ENCODE data around the gene DCAF12L1.

The DCAF12L1 gene

DNA sequence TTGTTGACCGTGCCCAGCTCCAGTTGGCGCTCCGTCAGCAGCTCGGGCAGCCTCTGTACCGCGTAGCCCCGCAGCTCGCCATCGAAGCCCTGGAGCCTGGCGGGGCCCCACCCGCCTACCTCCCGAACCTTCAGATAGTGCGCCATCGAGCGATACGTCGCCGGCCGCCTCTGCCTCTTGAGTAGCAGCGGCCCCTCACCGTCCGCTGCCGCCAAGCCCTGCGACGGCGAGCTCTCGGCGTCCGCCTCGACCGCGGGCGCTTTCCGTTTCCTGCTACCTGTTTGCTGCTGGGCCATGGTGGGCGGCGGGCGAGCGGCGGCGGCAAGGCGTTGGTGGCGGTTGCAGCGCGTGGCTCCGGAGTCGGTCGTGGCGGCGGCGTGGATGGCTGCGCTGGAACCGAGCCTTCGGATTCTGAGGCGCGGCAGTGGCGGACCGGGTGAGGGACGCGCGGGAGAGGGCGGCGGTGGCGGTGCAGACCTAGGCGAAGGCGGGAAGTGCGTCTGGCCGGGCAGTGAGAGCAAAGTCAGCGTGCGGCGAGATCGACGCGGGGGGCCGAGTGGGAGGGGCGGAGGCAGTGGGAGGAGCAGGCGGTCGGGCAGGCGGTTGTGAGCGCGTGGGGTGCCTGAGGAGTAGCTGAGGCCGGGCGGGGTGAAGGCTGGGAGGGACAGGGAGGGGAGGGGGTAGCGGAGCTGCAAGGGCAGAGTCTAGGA, at the start of gene DCAF12L1:
Gene DCAF12L1, minus strand, starts transcription at position 502 of the 710 bp plus-strand sequence. Its CDS starts 206 bp downstream, at position 296.
- Histone ChIP-seq H3K36me3 (ENCODE audit: control insufficient read depth, insufficient read depth, low read length) (no peaks in the 10 kb centered on the region), H3K4me3 (ENCODE audit: low read depth, low read length) (peak within 1 kb of the TSS; percentile 60), H3K27me3 (ENCODE audit: control insufficient read depth, insufficient read depth, low read length) (peaks cover 43% of the 10 kb centered on the region), H3K9ac (ENCODE audit: low read length) (peak within 1 kb of the TSS; percentile 35), H3K27ac (ENCODE audit: low read depth, low read length) (no peak within 1 kb of the TSS), H3K4me1 (ENCODE audit: control insufficient read depth, insufficient read depth, low read length) (no peaks in the 10 kb centered on the region), H3K9me3 (ENCODE audit: control insufficient read depth, insufficient read depth, low read depth, low read length) (no peaks in the 10 kb centered on the region)

DNA sequence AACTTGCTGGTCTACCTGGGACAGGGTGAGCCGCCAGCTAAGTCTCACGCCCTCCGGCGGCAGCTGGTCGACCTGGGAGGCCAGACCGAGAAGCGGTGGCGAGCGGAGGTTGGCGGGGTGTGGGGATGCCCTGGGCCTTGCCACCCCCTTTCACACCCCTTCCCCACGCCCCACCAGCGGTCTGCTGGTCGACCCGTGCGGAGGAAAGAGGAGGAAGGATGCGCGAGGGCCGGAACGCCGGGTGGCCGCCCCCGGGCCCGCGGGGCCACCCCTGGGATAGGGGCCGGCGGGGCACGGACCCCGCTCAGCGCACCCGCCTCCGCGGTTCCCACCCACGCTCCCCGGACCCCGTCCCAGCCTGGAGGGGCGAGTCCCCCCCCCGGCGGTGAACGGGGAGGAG, 28.3 kb upstream of the DCAF12L1 start:
- no peak overlapping the region for H3K27ac ChIP-seq (ENCODE audit: low read depth, low read length)
- no peaks in the 10 kb centered on the region for H3K36me3 ChIP-seq (ENCODE audit: control insufficient read depth, insufficient read depth, low read length)
- H3K27me3 ChIP-seq (ENCODE audit: control insufficient read depth, insufficient read depth, low read length), result no peaks in the 10 kb centered on the region; the same call in 1 of the 2 replicates
- no peaks in the 10 kb centered on the region for H3K9me3 ChIP-seq (ENCODE audit: control insufficient read depth, insufficient read depth, low read depth, low read length)
- no peaks in the 10 kb centered on the region for H3K4me1 ChIP-seq (ENCODE audit: control insufficient read depth, insufficient read depth, low read length)
- no peak overlapping the region for H3K9ac ChIP-seq (ENCODE audit: low read length)
- no peak overlapping the region for H3K4me3 ChIP-seq (ENCODE audit: low read depth, low read length)

DNA sequence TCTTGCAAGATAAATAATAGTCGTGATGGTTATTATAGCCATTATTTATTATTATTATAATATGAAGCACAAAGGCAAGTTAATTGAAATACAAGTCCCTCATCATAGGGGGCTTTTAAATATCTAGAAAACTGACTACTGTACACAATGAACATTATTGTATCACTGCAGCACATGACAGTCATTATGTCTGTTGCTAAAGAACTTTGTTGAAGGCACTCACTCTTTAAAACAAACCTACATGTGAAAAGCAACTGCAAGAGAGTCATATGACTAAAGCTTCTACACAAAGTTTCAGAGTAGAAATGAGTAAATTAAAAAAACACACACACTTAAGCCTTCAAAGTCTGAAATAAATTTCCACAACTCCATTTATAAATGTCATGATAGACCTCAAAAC, 23.3 kb upstream of the DCAF12L1 start:
- Histone ChIP-seq H3K36me3 (ENCODE audit: control insufficient read depth, insufficient read depth, low read length) (no peaks in the 10 kb centered on the region), H3K4me3 (ENCODE audit: low read depth, low read length) (no peak overlapping the region), H3K9me3 (ENCODE audit: control insufficient read depth, insufficient read depth, low read depth, low read length) (no peaks in the 10 kb centered on the region), H3K4me1 (ENCODE audit: control insufficient read depth, insufficient read depth, low read length) (no peaks in the 10 kb centered on the region), H3K27me3 (ENCODE audit: control insufficient read depth, insufficient read depth, low read length) (no peaks in the 10 kb centered on the region; the same call in 1 of the 2 replicates), H3K9ac (ENCODE audit: low read length) (no peak overlapping the region), H3K27ac (ENCODE audit: low read depth, low read length) (no peak overlapping the region)

DNA sequence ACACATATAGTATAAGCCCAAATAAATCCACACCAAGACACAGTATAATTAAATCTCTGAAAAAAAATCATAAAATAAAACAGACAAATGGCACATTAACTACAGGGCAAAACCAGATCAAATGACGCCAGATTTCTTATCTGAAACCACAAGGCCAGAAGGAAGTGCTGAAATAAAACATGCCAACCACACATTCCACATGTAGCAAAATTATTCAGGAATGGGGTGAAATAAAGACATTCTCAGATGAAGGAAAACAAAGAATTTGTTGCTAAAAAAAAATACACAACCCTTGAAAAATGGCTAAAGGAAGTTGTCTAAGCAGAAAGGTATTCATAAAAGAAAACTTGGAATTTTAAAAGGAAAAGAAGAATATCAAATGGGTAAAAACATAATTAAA, 4.5 kb upstream of the DCAF12L1 start:
- peaks cover 24% of the 10 kb centered on the region for H3K27me3 ChIP-seq (ENCODE audit: control insufficient read depth, insufficient read depth, low read length)
- H3K4me1 ChIP-seq (ENCODE audit: control insufficient read depth, insufficient read depth, low read length), result no peaks in the 10 kb centered on the region
- H3K36me3 ChIP-seq (ENCODE audit: control insufficient read depth, insufficient read depth, low read length), result no peaks in the 10 kb centered on the region

DNA sequence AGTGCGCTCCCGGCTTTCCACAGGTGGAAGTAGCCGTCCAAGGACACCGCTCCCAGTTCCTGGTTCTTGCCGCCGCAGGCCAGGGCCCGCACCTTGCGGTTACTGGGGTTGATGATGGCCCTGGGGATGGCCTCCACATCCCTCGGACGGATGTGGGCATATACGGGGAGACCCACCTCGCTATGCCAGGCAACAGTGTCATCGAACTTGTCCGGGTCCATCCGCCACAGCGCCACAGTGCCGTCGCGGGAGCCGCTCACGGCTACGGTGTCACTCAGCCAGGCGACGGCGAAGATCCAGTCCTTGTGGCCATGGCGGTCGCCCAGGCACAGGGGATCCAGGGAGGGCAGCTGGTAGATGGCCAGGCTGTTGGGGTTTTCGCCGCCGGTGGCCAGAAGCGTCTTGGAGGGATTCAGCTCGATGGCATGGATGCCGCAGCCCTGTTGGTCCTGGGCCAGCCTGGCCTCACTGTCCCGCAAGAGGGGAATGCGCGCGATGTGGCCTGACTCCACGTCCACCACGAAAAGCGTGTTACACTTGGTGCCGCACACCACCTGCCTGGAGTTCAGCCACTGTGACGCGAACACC, 795 bp downstream of the DCAF12L1 start:
- H3K4me3 ChIP-seq (ENCODE audit: low read depth, low read length), result peak overlapping the region; percentile 60
- no peaks in the 10 kb centered on the region for H3K36me3 ChIP-seq (ENCODE audit: control insufficient read depth, insufficient read depth, low read length)
- no peaks in the 10 kb centered on the region for H3K9me3 ChIP-seq (ENCODE audit: control insufficient read depth, insufficient read depth, low read depth, low read length)
- no peak overlapping the region for H3K9ac ChIP-seq (ENCODE audit: low read length)
- no peak overlapping the region for H3K27ac ChIP-seq (ENCODE audit: low read depth, low read length)
- peaks cover 43% of the 10 kb centered on the region for H3K27me3 ChIP-seq (ENCODE audit: control insufficient read depth, insufficient read depth, low read length)
- no peaks in the 10 kb centered on the region for H3K4me1 ChIP-seq (ENCODE audit: control insufficient read depth, insufficient read depth, low read length)

More for the DNA sequence above, 4.5 kb upstream of the DCAF12L1 start:
- Histone ChIP-seq H3K9me3 (ENCODE audit: control insufficient read depth, insufficient read depth, low read depth, low read length) (no peaks in the 10 kb centered on the region), H3K4me3 (ENCODE audit: low read depth, low read length) (no peak overlapping the region), H3K27ac (ENCODE audit: low read depth, low read length) (no peak overlapping the region), H3K9ac (ENCODE audit: low read length) (no peak overlapping the region)

DNA sequence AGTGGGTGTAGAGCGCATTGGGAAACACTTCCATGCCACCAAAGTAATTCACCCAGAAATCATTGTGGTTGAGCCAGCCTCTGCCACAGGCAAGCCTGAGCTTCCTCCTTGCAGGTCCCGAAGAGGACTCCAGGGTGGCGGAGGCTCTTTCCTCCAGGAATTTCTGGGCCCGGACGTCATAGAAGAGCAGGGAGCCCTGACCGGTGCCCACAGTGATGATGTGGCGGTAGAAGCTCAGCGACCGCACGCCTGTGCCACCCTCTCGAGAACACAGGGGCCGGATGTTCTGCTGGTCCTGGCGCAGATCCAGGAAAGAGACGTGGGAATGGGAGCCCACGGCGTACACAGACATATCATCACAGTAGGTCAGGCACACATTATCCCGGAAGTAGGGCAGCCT, 1.3 kb downstream of the DCAF12L1 start:
- no peaks in the 10 kb centered on the region for H3K4me1 ChIP-seq (ENCODE audit: control insufficient read depth, insufficient read depth, low read length)
- H3K36me3 ChIP-seq (ENCODE audit: control insufficient read depth, insufficient read depth, low read length), result no peaks in the 10 kb centered on the region
- H3K4me3 ChIP-seq (ENCODE audit: low read depth, low read length), result no peak overlapping the region
- H3K9ac ChIP-seq (ENCODE audit: low read length), result no peak overlapping the region
- no peaks in the 10 kb centered on the region for H3K9me3 ChIP-seq (ENCODE audit: control insufficient read depth, insufficient read depth, low read depth, low read length)
- H3K27me3 ChIP-seq (ENCODE audit: control insufficient read depth, insufficient read depth, low read length), result peaks cover 43% of the 10 kb centered on the region
- H3K27ac ChIP-seq (ENCODE audit: low read depth, low read length), result no peak overlapping the region

DNA sequence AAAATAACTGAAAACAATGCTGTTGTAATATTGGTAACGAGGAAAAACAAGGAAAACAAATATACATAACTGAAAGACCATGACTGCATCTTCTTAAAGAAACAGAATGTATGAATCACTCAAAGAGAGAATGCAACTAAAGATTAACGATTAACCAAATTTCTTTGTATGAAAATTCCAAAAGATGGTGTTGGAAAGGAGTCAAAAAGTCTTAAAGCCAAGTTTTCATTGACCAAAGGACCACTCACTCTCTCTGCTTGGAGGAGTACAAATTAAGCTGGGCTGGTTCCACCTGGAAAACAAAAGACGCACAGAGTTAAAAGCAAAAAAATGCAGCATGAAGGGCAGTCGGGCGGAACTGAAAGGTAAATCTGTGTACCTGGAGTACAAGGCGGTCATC, 1.8 kb downstream of the DCAF12L1 start:
- no peaks in the 10 kb centered on the region for H3K36me3 ChIP-seq (ENCODE audit: control insufficient read depth, insufficient read depth, low read length)
- H3K9me3 ChIP-seq (ENCODE audit: control insufficient read depth, insufficient read depth, low read depth, low read length), result no peaks in the 10 kb centered on the region
- no peak overlapping the region for H3K27ac ChIP-seq (ENCODE audit: low read depth, low read length)
- H3K27me3 ChIP-seq (ENCODE audit: control insufficient read depth, insufficient read depth, low read length), result peaks cover 43% of the 10 kb centered on the region
- H3K4me3 ChIP-seq (ENCODE audit: low read depth, low read length), result no peak overlapping the region
- H3K4me1 ChIP-seq (ENCODE audit: control insufficient read depth, insufficient read depth, low read length), result no peaks in the 10 kb centered on the region
- no peak overlapping the region for H3K9ac ChIP-seq (ENCODE audit: low read length)

DNA sequence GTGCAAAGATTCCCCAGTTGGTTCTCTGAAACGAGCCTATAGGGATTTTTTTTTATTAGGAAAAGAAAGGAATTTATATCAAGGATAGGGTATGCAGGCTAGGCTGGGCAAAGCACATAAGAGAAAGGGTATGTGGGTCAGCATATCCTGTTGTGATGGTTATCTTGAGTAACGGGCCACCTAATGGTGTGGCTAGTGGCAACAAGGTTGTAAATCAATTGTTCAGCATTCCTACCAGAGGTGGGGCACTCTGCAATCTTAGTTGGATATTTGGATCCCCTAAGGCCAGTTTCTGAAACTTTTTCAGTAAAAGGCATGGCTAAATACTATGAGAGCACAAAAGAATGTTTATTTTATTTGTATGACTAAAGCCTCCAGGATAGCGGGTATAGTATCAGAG, 42.7 kb downstream of the DCAF12L1 start:
- H3K27ac ChIP-seq (ENCODE audit: low read depth, low read length), result no peak overlapping the region

More for the DNA sequence above, 42.7 kb downstream of the DCAF12L1 start:
- Histone ChIP-seq H3K36me3 (ENCODE audit: control insufficient read depth, insufficient read depth, low read length) (no peaks in the 10 kb centered on the region), H3K9ac (ENCODE audit: low read length) (no peak overlapping the region), H3K27me3 (ENCODE audit: control insufficient read depth, insufficient read depth, low read length) (no peaks in the 10 kb centered on the region; the same call in 1 of the 2 replicates), H3K4me1 (ENCODE audit: control insufficient read depth, insufficient read depth, low read length) (no peaks in the 10 kb centered on the region), H3K9me3 (ENCODE audit: control insufficient read depth, insufficient read depth, low read depth, low read length) (peaks cover 7% of the 10 kb centered on the region), H3K4me3 (ENCODE audit: low read depth, low read length) (no peak overlapping the region)

All from HUES6 (cell line).